Psoas muscle (tissue), 8 donors: ENCODE results near the gene SPTBN1. TPM values are rescaled to one million over a fixed set of nuclear protein-coding genes. Genes with fewer than 3 reads are reported as not detected.

ENCODE experiments used
- ATAC-seq, 4 donors: fragments of 200-7000 bp; cut with Tn5 transposase; one replicate each; pipeline ENCODE4 v1.9.1; 2020; ENCODE audit warnings: moderate library complexity in 3 of 4, mild to moderate bottlenecking in 2 of 4
- DNase-seq, 2 donors: peaks; one replicate each; pipeline ENCODE4 v3.0.0-alpha.2; 2020
- H3K27ac ChIP-seq: fragments of 200-600 bp; one replicate; pipeline ENCODE4 v1.8.0; 2022
- H3K27me3 ChIP-seq, 3 donors: fragments of 200-600 bp in 1 of 3; one replicate each; pipeline versions ENCODE4 v1.6.1 to v1.8.0; 2013 to 2022; ENCODE audit warnings: low read length in 2 of 3, mild to moderate bottlenecking in 2 of 3, moderate library complexity in 1 of 3; ENCODE audit not compliant: insufficient read depth in 3 of 3
- H3K36me3 ChIP-seq, 2 donors: fragments of 200-600 bp in 1 of 2; one replicate each; pipeline versions ENCODE4 v1.6.1 to v1.8.0; 2013 to 2022; ENCODE audit warnings: low read depth in 1 of 2, mild to moderate bottlenecking in 1 of 2, moderate library complexity in 1 of 2; ENCODE audit not compliant: insufficient read depth in 1 of 2
- H3K4me1 ChIP-seq: fragments of 200-600 bp; one replicate; pipeline ENCODE4 v1.8.0; 2022
- H3K4me3 ChIP-seq: fragments of 200-600 bp; one replicate; pipeline ENCODE4 v1.8.0; 2022; ENCODE audit warnings: mild to moderate bottlenecking
- H3K9me3 ChIP-seq: fragments of 200-600 bp; one replicate; pipeline ENCODE4 v1.8.0; 2022
- WGBS, 3 donors: extraction: QIAGEN DNeasy Blood & Tissue Kit; methylation state at CpG; one replicate each; pipeline versions ENCODE4 v1.1.6 to v1.1.7; 2013; 5-methylcytosine and 5-hydroxymethylcytosine counted together
- intact Hi-C, 2 donors: fragments of 100-400 bp; cut with DNase I; formaldehyde crosslinking; loops; one replicate each; pipeline versions ENCODE4 v1.11.0 to v1.14.2; 2022
- polyA plus RNA-seq, 3 donors: library from polyadenylated mRNA; stranded (reverse); fragments of 200-250 nt; gene quantifications; one replicate each; pipeline ENCODE4 v1.2.3, GENCODE V29; 2013
- total RNA-seq, 4 donors: library from RNA; stranded (reverse); fragmentation: NEBNext Ultra II Directional in 2 of 4; extraction: Animal tissue kit (Norgen Biotek cat#: 25700) in 2 of 4; gene quantifications; one replicate each; pipeline versions ENCODE4 v1.2.1 to v1.2.4, GENCODE V29; 2021 to 2023
- TF ChIP-seq, protein P1 (sequence below): fragments of 200-600 bp; IDR thresholded peaks from one replicate; pipeline ENCODE4 v1.8.0; 2022; ENCODE audit warnings: antibody characterized with exemption
- donor health status: healthy with polysubstance abuse.
- donor health status: DM: no; HTN: no; CAD: no; lungs with moderate emphysema.
- donor health status: Bipolar disorder and iron deficiency.
- donor health status: healthy.
- donor health status: DM: yes; HTN: yes; CAD: no.
- donor health status: DM: no; HTN: no; CAD: no.
- donor health status: DM: no; HTN: no; CAD: no.
- donor health status: DM: yes; HTN: yes; CAD: no.

Gene SPTBN1
- total and polyA plus RNA-seq, 7 donors = 22.9 to 180 (median 87.8) TPM

DNA sequence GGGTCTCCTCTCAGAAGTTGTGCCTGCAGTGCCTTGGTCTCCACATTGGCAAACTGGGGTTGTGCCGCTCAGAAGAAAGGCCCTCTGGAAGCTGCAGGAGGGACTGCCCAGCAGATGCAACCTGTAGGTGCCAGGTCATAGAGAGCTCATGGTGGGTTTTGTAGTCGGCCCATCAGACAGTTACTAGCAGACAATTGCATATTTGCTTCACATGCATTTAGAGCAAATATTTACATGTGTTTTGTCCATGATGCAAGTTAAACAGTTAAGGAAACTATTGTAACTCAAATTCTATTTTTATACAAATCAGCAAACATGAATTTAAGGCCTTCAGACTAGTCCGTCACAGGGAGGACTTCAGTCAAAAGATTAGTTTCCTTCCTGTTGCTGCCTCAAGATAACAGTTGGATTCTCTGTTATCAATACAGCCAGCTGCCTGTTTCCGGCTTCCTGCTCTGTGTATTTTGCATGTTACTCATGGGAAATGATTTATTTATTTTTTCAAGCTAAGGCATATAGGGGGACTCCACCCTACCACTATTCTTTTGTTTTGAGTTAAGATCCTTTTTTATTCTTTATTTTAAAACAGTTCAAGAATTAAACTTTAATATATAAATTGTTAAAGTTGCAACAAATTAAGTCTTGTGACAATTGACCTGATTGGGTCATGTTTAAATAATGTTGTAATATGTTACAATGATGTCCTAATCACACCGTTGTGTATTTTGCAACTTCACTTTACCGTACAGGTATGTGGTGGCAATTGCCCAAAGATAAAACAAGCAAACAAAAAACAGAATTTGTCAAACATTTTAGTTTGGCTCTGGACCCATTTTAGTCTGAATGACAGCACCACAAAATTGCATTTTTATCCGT, 133.5 kb downstream of the SPTBN1 start:
- 61 to 70% (median 62%) methylated on average over 7 of the region's 7 CpGs for WGBS, 3 donors
- intact Hi-C loops = no loop called here
- peak overlapping the region; percentile 43 for H3K27ac ChIP-seq
- peak in 1 of 4 donors; percentile 61 for ATAC-seq
- no peaks in the 10 kb centered on the region for H3K27me3 ChIP-seq
- no peaks in the 10 kb centered on the region for H3K36me3 ChIP-seq
- no peaks in the 10 kb centered on the region for H3K9me3 ChIP-seq
- no peak overlapping the region for H3K4me3 ChIP-seq
- DNase-seq = no peak
- H3K4me1 ChIP-seq = peaks cover 38% of the 10 kb centered on the region
- TF ChIP-seq, protein P1, sequence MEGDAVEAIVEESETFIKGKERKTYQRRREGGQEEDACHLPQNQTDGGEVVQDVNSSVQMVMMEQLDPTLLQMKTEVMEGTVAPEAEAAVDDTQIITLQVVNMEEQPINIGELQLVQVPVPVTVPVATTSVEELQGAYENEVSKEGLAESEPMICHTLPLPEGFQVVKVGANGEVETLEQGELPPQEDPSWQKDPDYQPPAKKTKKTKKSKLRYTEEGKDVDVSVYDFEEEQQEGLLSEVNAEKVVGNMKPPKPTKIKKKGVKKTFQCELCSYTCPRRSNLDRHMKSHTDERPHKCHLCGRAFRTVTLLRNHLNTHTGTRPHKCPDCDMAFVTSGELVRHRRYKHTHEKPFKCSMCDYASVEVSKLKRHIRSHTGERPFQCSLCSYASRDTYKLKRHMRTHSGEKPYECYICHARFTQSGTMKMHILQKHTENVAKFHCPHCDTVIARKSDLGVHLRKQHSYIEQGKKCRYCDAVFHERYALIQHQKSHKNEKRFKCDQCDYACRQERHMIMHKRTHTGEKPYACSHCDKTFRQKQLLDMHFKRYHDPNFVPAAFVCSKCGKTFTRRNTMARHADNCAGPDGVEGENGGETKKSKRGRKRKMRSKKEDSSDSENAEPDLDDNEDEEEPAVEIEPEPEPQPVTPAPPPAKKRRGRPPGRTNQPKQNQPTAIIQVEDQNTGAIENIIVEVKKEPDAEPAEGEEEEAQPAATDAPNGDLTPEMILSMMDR = no peak

DNA sequence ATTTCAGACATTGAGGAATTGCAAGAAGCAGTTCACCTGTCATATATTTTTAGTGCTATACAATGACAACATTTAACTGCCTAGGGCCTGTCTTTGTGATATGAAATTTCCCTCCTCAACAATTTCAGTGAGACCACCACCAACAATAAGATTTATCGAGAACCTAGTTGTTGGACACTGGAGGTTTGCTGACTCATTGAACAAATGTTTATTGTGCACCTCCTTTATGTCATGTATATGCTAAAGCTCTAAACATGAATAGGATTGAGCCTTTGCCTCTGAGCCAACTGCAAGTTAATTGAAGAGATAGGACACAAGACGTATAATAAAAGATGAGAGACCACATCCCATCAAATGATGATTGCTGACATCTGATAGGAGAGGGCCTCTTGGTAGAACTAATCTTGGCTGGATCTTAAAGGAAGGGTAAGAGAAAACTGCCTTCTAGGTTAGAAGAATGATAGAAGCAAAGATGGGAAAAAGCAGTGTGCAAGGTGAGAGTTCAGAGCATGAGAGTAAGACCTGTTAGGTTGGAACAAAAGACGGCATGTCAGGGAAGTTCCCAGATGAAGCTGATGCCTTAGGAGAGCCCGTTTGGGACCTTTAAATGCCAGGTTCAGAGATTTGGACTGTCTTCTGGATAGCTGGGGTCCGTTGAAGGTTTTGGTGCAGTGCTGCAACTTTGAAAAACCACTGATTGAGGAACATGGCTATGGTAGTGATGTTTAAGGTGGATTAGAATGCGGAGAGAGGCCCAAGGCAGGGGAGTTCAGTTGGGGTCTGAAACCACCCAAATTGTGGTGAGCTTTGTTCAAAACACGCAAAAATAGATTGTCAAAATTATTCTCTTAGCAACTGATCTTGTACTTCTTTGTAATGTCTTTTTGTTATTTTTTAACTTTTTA, 134.3 kb downstream of the SPTBN1 start:
- Histone ChIP-seq H3K9me3 (no peaks in the 10 kb centered on the region), H3K36me3 (no peaks in the 10 kb centered on the region), H3K4me1 (peaks cover 35% of the 10 kb centered on the region), H3K27me3 (no peaks in the 10 kb centered on the region), H3K4me3 (no peak overlapping the region), H3K27ac (no peak overlapping the region)
- no peak for DNase-seq
- TF ChIP-seq, protein P1 = no peak
- intact Hi-C loops = no loop called here
- WGBS, 3 donors = 83 to 85% (median 84%) methylated on average over 7 of the region's 7 CpGs
- ATAC-seq = no peak

DNA sequence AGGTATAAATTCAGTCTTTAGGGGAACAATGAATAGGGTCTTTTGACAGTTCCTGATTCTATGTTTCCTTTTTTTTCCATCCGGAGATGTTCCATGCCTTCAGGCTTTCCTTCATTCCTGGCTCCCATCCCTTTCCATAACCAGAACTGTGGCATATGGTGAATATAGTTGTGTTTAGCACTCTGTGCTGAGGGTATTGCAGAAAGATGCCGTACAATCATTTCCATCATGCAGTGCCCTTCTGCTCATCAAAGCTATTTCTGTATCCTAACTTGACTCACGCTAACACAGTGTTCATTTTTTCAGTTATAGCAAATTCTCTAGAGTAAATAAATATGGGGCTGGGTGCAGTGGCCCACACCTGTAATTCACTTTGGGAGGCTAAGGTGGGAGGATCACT, 135.4 kb downstream of the SPTBN1 start:
- Histone ChIP-seq H3K36me3 (no peaks in the 10 kb centered on the region), H3K9me3 (no peaks in the 10 kb centered on the region), H3K27me3 (no peaks in the 10 kb centered on the region), H3K4me3 (no peak overlapping the region), H3K27ac (no peak overlapping the region), H3K4me1 (peaks cover 33% of the 10 kb centered on the region)
- DNase-seq (no peak), ATAC-seq (no peak)
- TF ChIP-seq, protein P1 = no peak
- intact Hi-C loops = no loop called here
- WGBS, 3 donors = 79 to 84% (median 84%) methylated on average over 3 of the region's 3 CpGs

DNA sequence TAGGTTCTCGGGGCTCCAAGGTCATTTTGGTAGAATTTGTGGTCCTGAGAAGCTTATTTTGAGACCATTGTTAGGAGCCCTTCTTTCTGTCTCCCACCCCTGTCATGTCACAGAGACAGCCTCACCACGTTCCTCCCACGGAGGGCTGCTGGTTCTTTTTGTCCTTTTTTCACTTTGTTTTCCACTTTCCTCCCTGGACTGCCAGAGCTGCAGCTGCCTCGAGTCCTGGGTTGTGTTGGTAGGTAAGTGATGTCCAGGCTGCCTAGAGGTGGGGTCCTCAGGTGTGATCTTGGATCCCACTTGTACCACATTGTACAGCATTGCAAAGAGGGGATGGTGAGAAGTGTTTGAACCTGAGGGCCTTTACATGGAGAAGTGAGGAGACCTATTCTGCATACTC, 137.1 kb downstream of the SPTBN1 start:
- no peak for DNase-seq
- ATAC-seq = no peak
- no peak overlapping the region for H3K27ac ChIP-seq
- peaks cover 42% of the 10 kb centered on the region for H3K4me1 ChIP-seq
- no peaks in the 10 kb centered on the region for H3K36me3 ChIP-seq
- no peaks in the 10 kb centered on the region for H3K27me3 ChIP-seq
- TF ChIP-seq, protein P1 = no peak
- no peaks in the 10 kb centered on the region for H3K9me3 ChIP-seq
- intact Hi-C loops = no loop called here
- 92 to 94% (median 92%) methylated on average over 4 of the region's 4 CpGs for WGBS, 3 donors
- H3K4me3 ChIP-seq = no peak overlapping the region
